EH (cell line): Measurements from ENCODE around the gene ZNF189.
A peak's percentile ranks its signal among the peaks of the same experiment; 100 is the strongest.

Experiments
- DNase-seq: peaks from one replicate; pipeline ENCODE4 v3.0.0-alpha.2; 2015; ENCODE audit warnings: low read depth

ZNF189 gene

DNA sequence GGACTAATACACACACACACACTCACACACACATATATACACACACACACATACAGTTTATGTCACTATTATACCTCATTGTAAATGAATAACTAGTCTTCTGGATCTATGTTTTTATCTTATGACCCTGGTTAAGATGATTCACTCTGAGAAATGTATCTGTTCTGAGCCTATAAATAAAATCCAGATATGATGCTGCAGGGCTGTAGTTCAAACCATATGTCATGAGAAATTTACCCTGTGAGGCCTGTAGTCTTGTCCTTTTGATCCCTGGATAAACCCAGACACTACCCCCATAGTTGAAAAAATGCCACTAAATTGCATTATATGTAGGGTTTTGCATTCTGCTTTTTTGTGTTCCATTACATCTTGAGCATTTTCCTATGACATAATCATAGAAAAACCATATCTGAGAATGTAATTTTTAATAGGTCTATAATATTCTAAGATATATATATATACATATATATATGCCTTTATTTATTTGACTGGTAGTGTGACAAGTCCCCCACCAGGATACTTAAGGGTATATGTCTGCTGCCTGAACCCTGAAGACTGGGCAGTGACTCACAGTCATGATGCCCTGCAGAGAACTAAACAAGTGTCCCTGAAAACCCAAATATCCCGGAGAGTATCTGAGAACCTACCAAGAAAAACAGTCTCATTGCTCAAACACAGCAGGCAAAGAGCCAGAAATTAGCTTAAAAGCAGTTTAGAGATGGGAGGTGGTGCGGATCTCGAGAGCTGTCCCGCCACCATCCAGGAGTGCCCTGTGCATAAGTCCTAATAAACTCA, 55.3 kb downstream of the ZNF189 start:
- DNase-seq: peak; percentile 64

DNA sequence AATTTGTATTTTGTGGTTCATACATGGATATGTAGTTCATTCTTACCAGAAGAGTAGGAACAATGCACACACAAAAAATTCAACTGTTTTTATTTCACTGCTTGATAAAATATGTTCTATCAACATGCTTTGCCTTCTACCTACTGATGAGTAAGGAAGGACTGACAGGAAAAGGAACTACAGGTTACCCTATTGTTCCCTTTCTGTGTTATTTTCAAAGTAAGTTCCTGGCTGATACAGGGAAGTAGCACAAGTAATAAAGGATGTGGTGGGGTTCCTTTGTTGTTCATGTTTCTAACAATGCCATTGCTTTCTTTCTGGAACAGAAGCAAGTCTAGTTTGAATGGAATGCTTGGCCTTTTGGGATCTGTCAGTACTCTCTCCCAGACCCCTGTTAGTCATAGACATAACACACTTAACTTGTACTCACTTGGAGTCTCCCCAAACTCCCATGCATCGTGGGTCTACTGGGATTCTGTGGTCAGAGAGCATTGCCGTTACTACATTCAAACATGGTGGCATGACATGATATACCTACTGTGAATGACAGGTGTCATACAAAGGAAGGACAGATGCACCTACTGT, 57.1 kb downstream of the ZNF189 start:
- DNase-seq: peak; percentile 71

DNA sequence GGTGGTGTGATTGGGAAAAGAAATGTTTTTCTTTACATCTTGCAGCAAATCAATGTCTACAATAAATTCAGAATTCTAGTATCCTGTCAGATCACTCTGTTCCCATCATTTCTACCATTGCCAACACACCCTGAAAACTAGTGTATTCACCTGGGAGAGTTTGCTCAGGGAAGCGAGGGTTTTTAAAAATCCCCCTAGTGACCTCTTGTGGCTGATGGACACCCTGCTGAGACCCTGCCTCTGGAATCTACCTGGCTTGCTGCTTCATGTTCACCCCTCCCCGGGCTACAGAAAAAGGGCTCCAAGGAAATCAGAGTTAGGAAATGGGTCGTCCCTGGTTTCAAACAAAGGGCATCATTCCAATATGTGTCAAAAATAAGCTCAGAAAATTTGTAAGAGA, 58.4 kb downstream of the ZNF189 start:
- DNase-seq: no peak

DNA sequence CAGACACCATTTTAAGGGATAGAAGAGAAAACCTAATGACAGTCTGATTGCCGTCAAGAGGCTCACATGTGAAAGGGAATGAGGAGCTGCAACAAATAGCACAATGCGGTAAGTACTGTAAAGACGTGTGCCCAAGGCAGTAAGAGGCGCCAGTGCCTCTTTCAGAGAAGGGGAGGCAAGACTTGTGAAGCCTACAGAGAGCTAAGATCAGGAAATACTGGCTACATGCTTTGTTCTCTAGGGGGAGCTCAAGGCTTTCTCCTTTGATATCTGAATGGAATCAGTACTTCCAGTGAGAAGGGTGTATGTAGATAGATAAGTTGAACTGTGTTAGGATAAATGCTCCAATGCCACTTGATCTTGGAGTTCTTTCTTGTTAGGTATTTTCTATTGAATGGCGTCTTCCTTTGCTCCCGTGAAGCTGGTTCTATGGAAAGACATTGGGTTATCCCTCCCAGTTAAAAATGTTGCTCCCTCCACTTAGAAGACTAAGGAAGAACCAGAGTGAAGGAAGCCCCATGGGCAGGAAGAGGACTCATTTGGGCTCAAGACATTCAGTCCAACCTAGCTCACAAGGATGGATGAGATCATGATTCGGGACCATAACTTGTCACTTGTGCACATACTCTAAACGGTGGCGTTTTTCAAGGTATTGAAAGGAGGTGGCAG, 60.4 kb downstream of the ZNF189 start:
- peak; percentile 81 for DNase-seq
